NCI-H1436 (cell line): Measurements from ENCODE around the gene POLK.
"Not testable (repeated sequence)": the region's sequence is repeated elsewhere in the genome, so short reads cannot be mapped to it uniquely, and the experiment has no call there.

Source experiments
- DNase-seq: peaks from one replicate; lab custom pipeline; 2025; lab: John Stamatoyannopoulos, UW

POLK gene

DNA sequence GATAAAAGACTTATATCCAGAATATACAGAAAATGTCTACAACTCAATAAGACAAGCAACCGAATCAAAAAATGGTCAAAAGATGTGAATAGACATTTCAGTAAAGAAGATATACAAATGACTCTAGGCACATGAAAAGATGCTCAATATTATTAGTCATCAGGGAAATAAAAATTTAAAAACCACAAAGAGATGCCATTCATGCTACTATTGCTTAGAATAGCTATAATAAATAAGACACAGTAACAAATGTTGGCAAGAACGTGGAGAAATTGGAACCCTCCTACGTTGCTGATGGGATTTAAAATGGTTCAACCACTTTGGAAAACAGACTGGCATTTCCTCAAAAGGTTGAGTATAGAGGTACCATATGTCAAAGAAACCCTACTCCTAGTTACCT lies 39.8 kb downstream of the POLK start:
- no peak for DNase-seq

DNA sequence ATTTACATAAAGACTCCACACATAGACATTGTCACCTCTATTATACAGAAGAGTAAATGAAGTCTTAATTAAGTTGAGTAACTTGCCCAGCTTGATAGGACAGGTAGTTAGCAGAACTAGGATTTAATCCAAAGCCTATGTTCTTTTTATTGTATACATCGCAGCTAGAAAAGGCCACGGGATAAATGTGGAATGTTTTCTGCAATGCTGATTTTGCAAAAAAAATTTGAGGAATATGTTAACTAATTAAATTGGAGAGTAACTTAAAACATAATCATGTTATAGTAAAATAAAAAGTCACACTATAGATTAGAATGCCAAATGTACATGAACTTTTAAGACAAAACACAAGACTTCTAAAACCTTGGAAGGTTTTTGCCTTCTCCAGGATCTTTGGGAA lies 41.1 kb downstream of the POLK start:
- DNase-seq, result no peak

DNA sequence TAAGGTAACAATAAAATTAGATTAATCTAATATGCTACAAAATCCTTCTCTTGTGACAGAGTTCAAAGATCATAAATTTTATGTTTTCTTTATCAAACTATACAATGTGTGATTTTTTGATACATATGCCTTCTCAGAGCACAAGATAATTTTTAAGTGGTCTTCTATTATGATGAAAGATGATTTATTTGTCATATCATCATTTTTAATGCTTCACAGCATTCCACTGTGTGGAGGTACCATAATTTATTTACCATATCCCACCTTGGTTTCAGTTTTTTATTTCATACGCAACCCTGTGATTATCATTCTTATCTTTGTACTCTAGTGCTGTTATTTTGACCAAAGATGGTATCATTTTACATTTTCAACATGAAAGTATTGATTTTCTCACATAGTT lies 41.7 kb downstream of the POLK start:
- no peak for DNase-seq

DNA sequence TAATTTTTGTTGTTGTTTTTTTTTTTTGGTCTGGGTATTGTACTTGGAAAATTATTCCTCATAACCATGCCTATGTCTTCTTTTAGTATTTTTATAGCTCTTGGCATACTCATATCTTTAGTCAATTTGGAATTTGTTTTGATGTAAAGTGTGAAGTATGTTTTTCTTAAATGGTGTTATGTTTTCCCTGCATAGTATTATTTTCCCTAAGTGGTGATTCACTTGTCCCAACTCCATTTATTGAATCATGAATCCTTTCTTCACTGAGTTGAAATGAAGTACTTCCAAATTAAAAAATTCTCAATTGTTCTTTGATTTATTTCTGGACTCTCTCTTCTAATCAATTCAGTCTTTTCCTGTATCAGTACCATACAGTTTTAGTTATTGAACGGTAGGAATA lies 46.5 kb downstream of the POLK start:
- DNase-seq, result no peak

DNA sequence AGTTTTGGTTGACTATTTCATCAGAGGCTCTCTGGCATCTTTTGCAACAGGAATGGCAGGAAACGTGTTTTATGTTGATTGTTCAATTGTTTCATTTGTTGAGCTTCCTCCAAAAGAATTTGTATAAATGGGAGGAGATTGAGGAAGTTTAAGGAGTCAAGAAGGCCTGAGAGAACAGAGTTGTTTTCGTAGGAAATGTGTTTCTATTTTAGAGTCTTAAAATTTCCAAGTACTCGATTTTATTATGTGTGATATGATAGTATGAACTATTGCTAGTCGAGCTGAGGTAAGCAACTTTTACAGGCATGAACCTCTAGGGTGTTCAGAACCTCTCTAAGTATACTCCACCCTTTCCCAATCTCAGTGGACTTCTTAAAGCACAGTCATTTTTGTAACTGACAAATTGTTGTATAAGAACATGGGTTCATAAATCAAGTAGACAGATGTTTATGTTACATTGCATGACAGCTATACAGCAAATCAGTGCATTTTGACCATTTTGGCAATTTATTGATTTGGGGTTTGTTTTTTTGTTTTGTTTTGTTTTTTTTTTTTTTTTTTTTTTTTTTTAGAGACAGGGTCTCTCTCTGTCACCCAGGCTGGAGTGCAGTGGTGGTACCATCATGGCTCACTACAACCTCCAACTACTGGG lies 47.4 kb downstream of the POLK start:
- DNase-seq, result no peak

DNA sequence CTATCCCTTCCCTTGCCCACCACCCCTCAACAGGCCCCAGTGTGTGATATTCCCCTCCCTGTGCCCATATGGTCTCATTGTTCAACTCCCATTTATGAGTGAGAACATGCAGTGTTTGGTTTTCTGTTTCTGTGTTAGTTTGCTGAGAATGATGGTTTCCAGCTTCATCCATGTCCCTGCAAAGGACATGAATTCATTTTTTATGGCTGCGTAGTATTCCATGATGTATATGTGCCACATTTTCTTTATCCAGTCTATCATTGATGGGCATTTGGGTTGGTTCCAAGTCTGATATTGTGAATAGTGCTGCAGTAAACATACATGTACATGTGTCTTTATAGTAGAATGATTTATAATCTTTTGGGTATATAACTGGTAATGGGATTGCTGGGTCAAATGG lies 49.0 kb downstream of the POLK start:
- DNase-seq, result not testable (repeated sequence)

DNA sequence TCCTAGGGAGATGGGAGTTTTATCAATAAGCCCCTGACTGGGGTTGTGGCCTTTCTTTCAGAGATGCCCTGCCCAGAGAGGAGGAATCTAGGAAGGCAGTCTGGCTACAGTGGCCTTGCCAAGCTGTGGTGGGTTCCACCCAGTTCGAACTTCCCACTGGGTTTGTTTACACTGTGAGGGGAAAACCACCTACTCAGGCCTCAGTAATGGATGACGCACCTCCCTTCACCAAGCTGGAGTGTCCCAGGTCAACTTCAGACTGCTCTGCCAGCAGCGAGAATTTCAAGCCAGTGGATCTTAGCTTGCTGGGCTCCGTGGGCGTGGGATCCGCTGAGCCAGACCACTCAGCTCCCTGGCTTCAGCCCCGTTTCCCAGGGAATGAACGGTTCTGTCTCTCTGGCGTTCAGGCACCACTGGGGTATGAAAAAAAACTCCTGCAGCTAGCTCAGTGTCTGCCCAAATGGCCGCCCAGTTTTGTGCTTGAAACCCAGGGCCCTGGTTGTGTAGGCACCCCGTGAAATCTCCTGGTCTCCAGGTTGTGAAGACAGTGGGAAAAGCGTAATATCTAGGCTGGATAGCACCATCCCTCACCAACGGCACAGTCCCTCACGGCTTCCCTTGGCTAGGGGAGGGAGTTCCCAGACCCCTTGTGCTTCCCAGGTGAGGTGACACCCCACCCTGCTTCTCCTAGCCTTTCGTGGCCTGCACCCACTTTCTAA lies 54.5 kb downstream of the POLK start:
- DNase-seq, result not testable (repeated sequence)

DNA sequence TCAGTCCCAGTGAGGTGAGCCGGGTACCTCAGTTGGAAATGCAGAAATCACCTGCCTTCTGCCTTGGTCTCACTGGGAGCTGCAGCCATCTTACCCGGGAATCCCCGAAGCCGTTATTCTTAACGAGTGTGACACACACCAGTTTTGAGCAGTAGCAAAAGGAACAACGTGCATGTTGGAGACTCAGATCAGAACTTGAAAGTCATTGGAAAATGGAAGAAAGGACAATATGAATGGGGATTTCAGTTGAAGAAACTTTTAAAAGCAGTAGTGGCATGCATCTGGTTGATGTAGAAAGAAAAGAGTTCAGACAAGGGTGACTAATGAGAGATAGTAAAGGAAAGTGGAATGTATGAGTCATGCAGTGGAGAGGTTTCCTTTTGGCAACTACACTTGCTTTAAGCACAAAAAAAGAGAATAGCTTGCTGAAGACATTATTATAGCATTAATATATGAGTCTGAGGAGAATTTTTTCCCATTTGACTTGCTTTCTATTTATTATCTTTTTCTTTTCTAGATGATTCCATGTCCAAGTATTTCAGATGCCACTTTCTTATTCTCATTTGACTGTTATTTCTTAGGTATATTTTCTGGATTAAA lies 55.1 kb downstream of the POLK start:
- DNase-seq, result no peak

DNA sequence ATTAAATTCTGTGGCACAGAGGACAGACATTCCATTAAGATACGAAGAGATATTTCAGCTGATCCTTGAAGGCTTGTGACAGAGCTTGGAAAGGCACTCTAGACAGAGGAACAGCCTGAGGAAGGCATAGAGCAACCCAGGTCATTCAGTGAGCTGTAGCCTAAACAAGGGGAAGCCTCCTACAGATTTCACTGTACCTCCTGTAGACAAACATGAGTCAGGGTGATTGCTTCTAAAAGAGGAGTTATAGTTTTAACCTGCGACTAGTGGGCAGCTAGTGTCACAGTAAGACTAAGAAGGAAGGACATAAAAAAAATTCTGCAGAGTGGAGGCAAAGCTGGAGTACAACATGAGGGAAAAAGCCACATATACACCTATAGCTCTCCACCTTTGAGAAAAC lies 56.0 kb downstream of the POLK start:
- no peak for DNase-seq

DNA sequence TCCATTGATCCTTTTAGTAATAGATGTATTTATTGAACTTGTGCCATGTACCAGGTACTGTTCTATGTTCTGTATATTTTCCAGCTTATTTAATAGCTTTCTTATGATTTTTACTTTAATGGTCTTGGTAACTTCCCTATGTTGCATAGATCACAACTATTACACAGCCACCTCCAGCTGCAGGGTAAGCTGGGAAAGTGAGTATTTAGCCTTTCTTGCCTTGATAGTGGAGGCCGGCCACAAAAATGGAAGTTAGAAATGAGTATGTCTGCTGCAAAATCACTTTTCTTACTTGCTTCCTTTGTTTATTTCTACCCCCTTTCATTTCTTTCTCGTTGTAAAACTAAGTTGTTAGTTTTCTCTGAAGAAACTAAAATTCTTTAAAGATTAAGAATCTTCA lies 56.5 kb downstream of the POLK start:
- DNase-seq, result no peak

DNA sequence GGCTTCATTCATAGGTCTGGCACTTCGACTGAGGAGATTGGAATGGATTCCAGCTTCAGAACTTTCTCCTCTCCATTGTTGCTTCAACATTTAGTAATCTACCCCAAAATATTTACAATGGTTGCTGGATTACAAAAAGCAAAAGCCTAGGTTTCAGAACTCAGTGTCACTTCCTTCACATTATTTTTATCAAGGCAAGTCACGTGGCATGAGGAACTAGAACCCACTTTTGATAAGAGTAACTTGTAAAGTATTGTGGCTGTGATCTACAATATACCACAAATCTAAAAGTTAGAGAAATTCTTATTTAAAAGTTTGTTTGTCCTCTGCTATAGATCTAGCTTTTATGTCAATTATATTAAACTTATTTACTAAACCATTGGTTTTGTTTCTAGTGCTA lies 59.9 kb downstream of the POLK start:
- DNase-seq, result no peak

DNA sequence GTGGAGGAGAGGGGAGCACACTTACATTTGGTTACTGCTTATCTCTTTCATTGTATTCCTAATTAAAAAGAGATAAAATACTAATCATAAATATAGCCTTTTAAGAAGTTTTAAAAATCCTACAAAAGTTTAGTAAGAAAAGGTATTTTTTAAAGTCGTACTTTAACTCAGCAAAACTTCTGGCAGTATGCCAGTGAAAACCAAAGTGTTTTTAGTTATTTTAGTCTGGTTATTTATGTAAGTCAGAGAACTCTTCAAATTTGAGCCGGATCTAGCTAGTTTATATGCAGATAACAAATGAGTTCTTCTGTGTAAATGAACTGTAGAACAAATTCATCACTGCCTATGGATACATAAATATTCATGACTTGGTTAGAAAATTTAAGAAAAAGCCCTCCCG lies 63.1 kb downstream of the POLK start:
- DNase-seq, result no peak

DNA sequence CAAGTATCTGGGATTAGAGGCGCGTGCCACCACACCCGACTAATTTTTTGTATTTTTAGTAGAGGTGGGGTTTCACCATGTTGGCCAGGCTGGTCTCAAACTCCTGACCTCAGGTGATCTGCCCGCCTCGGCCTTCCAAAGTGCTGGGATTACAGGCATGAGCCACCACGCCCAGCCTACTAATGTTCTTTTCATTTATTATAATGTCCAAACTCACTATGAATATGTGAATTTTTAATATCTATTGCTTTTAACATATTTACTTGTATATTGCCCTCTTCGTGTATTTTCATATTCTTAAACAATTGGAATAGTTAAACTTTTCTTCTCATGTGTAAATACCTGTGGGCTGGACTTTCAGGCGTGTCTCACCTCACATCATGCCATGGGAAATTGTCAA lies 66.6 kb downstream of the POLK start:
- not testable (repeated sequence) for DNase-seq

DNA sequence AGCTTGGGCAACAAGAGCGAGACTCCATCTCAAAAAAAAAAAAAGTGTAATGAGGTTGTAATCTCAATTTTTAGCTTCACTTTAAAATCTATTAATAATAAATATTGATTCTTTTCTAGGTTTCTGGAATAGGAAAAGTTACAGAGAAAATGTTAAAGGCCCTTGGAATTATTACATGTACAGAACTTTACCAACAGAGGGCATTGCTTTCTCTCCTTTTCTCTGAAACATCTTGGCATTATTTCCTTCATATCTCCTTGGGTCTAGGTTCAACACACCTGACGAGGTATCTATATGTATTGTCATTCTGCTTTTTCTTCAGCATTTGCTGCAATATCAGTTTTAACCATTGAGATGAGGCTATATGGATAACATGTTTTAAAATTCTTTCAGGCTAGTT lies 73.0 kb downstream of the POLK start:
- DNase-seq, result no peak

DNA sequence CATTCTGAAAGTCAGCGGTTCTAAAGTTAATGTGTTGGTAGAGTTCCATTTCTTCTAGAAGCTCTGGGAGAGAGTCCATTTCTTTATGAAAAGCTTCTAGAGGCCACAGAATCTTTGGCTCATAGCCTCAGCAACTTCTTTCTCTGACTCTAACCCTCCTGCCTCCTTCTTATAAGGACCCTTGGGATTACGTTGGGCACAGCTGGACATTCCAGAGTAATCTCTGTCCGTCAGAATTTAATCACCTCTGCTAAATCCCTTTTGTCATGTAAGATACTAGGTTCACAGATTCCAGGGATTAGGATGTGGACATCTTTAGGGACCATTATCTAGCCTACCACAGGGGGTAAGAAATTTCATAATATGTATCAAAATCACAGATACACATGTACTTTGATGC lies 77.0 kb downstream of the POLK start:
- no peak for DNase-seq

DNA sequence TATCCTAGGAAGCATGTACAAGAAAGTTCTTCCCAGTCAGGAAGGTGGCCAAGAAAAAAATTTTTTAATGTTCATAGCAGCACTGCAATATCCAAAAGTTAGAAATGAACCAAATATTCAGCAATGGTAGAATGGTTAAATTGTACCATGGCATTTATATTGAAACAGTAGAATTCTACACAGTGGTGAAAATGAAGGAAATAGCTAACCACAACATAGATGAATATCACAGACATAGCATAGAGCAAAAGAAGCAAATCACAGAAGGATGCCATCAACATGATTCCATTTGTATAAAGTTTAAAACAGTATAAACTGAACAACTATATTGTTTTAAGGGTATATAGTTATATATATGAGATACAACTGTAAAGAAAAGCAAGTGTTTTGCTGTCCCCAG lies 88.8 kb downstream of the POLK start:
- no peak for DNase-seq

DNA sequence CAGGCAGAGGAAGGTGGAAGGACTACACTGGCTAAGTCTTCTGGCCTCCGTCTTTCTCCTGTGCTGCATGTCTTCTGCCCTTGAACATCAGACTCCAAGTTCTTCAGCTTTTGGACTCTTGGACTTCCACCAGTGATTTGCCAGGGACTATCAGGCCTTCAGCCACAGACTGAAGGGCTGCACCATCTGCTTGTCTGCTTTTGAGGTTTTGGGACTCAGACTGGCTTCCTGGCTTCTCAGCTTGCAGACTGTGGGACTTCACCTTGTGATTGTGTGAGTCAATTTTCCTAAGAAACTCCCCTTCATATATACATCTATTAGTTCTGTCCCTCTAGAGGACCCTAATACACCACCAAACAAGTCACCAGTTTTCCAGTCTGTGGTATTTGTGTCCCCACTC lies 89.9 kb downstream of the POLK start:
- no peak for DNase-seq

DNA sequence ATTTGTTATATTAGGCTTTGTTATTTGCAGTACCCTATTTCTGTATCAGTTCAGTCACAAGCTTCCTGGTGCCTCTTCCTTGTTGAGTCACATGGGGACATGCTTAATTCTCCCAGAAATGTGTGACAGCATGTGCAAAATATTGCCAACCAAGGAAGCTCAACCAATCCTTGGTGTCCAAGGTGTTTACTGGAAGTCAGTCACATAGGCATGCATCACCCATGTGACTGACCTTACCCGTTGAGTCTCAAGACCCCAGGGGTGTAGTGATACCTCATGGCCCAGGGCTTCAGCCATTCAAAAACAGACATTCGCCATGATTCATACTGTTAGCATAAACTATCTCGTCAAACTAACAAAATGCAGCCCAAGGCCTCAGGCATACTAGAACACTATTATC lies 90.3 kb downstream of the POLK start:
- DNase-seq, result no peak

DNA sequence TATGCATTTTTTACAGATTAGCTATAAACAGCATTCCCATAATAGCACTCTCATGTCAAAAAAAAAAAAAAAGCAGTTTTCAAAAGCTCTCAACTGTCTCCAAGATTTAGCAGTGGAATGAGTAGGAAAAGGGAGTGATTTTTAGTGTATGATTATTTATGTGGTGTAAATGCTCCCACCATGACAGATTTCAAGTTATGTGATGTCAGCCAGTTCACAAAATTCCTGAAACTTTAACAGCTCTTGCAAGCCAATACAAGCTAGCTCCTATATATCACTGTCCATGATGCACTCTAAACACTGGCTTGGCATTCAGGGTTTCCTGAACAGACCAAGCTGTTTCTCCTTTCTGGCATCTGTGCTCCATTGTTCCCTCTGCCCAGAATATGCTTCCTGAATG lies 91.7 kb downstream of the POLK start:
- no peak for DNase-seq

DNA sequence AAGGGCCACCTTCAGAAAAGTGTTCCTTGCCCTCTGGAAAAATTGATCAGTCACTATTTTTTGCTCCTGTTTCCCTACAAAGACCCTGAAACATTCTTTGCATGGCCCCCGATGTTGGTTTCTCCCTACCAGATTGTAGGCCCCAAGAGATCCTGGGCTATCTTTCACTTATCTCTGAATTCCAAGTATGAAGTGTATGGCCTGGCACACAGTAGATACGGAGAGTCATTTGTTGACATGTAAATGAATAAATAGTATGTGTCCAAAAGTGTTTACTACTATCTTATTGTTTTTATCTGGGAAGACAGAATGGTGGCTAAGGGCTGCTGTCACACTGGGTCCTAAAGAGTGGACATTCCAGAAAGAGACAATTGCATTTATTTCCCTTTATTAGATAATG lies 92.1 kb downstream of the POLK start:
- DNase-seq, result no peak

DNA sequence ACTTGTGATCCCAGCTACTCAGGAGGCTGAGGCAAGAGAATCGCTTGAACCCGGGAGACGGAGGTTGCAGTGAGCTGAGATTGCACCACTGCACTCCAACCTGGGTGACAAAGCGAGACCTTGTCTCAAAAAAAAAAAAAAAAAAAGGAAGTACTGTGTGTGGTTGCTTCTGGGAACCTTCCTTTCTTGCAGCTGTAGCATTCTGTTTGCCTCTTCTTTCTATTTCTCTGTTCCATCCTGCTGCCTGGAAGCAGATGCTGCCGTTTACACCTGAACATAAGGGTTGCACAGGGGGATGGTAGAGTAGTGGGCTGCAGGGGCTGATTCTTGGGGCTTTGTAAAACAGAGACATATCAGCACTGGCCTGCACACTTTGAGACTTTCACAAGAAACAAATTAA lies 95.7 kb downstream of the POLK start:
- not testable (repeated sequence) for DNase-seq

DNA sequence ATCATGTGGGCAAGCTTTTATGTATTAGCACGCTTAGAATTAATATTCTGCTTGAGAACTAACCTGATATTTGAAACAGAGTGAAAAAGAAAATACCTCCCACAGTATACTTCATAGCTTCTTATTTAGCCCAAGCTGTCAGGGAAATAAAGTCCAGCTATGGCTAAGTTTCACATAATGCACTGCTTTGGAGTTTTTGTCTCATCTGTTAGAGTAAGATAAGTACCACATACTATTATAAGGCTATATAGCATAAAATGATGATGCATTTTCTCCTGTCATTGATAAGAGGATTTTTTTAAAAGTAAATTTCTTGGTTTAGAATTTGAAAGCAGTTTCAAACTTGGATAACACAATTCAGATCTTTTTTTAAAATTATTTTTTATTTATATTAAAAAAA lies 97.2 kb downstream of the POLK start:
- DNase-seq, result no peak

DNA sequence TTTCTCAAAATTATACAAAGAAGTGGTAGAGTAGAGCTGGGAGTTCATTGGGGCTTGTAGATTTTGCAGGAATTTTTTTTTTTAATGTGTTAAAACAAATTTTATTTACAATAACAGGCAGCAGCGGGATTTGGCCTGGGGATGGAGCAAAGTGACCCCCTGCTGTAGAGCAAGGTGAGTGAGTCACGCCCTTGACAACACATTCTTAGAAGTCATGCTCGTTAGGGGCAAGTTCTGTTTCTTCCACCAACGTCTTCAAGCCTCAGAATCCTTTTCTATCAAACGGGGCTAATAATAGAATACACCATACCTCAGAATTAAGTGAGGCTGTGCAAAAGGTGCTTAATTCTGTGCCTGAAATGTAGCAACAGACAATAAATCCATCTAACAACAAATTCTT lies 98.5 kb downstream of the POLK start:
- DNase-seq, result no peak

DNA sequence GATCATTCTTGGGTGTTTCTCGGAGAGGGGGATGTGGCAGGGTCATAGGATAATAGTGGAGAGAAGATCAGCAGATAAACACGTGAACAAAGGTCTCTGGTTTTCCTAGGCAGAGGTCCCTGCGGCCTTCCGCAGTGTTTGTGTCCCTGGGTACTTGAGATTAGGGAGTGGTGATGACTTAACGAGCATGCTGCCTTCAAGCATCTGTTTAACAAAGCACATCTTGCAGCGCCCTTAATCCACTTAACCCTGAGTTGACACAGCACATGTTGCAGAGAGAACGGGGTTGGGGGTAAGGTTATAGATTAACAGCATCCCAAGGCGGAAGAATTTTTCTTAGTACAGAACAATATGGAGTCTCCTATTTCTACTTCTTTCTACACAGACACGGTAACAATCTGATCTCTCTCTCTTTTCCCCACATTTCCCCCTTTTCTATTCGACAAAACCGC lies 99.2 kb downstream of the POLK start:
- DNase-seq, result not testable (repeated sequence)
